GM12878 (cell line): ENCODE results near the gene DCST1.

Source experiments
- CTCF ChIP-seq, 3 experiments: IDR thresholded peaks in 2 of 3; conservative IDR thresholded peaks in 1 of 3; 2 replicates each; pipeline ENCODE4 v1.5.1; 2011; ENCODE audit warnings: low read depth in 3 of 3, low read length in 3 of 3, mild to moderate bottlenecking in 3 of 3, control low read depth in 2 of 3, moderate library complexity in 2 of 3, inconsistent platforms in 1 of 3, mixed read lengths in 1 of 3; ENCODE audit not compliant: control insufficient read depth in 2 of 3, insufficient read depth in 1 of 3; ENCODE audit errors: extremely low read depth in 1 of 3
- EZH2 ChIP-seq: IDR thresholded peaks from 2 replicates; pipeline ENCODE4 v1.6.1; 2012; ENCODE audit warnings: low read depth, mild to moderate bottlenecking, control low read depth, inconsistent platforms, low read length, borderline replicate concordance; ENCODE audit not compliant: control insufficient read depth
- IKZF1 ChIP-seq: fragments of 450-650 bp; conservative IDR thresholded peaks from 2 replicates; pipeline ENCODE4 v1.6.1; 2017; ENCODE audit warnings: antibody characterized with exemption, mild to moderate bottlenecking
- MTA3 ChIP-seq: IDR thresholded peaks from 2 replicates; pipeline ENCODE4 v1.6.1; 2012; ENCODE audit warnings: low read length, inconsistent platforms, borderline replicate concordance
- MYC ChIP-seq: IDR thresholded peaks from 2 replicates; pipeline ENCODE4 v1.6.1; 2011; ENCODE audit warnings: mild to moderate bottlenecking, low read length, moderate library complexity, inconsistent platforms; ENCODE audit not compliant: insufficient read depth, insufficient replicate concordance, insufficient read length, severe bottlenecking
- POLR2A ChIP-seq: IDR thresholded peaks from 2 replicates; pipeline ENCODE4 v1.6.1; 2011; ENCODE audit warnings: low read depth, mild to moderate bottlenecking, low read length
- SP1 ChIP-seq: IDR thresholded peaks from one replicate; pipeline ENCODE4 v1.6.1; 2011; ENCODE audit warnings: low read depth, low read length
- TCF12 ChIP-seq: IDR thresholded peaks from 2 replicates; pipeline ENCODE4 v1.6.1; 2011; ENCODE audit warnings: low read depth, mild to moderate bottlenecking, low read length
- TF ChIP-seq, protein P1 (sequence below): IDR thresholded peaks from 2 replicates; pipeline ENCODE4 v1.6.1; 2012; ENCODE audit warnings: low read depth, low read length, improper control_type of control experiment

DNA sequence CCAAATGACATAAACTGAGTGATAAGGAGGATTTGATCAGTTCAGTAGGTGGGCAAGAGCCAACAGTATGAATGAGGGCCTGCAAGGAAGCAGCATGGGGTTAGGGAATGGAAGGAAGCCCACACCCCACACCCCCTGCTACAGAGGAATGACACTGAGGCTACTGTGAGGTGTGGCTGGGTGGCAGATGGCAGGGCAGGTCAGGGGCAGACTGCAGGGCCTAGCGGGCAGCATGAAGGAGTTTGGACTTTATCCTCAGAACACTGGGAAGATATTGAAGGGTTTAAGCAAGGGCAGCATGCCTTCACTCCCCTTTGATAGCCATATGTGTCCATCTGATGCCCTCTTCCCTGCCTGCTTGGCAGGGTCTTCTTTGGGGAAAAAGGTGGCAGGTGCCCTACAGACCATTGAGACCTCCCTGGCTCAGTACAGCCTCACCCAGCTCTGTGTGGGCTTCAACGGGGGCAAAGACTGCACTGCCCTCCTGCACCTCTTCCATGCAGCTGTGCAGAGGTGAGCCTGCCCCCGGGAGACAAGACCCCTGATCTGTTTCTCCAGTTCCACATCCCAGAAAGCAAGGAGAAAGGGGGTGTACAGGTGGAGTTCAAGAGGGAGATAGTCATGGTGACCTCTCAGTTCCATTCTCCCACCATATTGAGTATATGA is 44.3 kb upstream of the DCST1 start:
- TF ChIP-seq IKZF1: no peak
- TF ChIP-seq, protein P1, sequence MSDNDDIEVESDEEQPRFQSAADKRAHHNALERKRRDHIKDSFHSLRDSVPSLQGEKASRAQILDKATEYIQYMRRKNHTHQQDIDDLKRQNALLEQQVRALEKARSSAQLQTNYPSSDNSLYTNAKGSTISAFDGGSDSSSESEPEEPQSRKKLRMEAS: no peak
- no peak for TF ChIP-seq SP1
- TF ChIP-seq MTA3: no peak
- TF ChIP-seq POLR2A: no peak; the same call in 1 of the 2 replicates
- no peak for TF ChIP-seq CTCF (IDR thresholded peaks at IDR 0.05 in 2 of 3, conservative IDR thresholded peaks at IDR 0.05 in 1 of 3; ENCODE audit: control insufficient read depth in 2 of 3, extremely low read depth in 1 of 3, insufficient read depth in 1 of 3, low read depth in 3 of 3, low read length in 3 of 3)
- TF ChIP-seq MYC: no peak
- no peak for TF ChIP-seq EZH2
- TF ChIP-seq TCF12: no peak
